Breast epithelium (tissue), 4 donors: Measurements from ENCODE around the gene MAST1. TPM values are rescaled to one million over a fixed set of nuclear protein-coding genes. Genes with fewer than 3 reads are reported as not detected.

ENCODE experiments used
- DNase-seq, 2 donors: peaks; one replicate each; pipeline ENCODE4 v3.0.0-alpha.2; 2019; ENCODE audit warnings: low spot score in 2 of 2
- H3K27ac ChIP-seq, 2 donors: fragments of 200-600 bp; sonication (generic) in 1 of 2; one replicate each; pipeline ENCODE4 v1.5.1; 2016 to 2019; ENCODE audit warnings: mild to moderate bottlenecking in 1 of 2
- H3K27me3 ChIP-seq, 2 donors: fragments of 200-600 bp; sonication (generic) in 1 of 2; one replicate each; pipeline versions ENCODE4 v1.5.1 to v1.6.0; 2017 to 2019; ENCODE audit warnings: control low read depth in 1 of 2, mild to moderate bottlenecking in 1 of 2
- H3K36me3 ChIP-seq: fragments of 200-600 bp; one replicate; pipeline ENCODE4 v1.5.1; 2019
- H3K4me1 ChIP-seq, 2 donors: fragments of 200-600 bp; sonication (generic); one replicate each; pipeline ENCODE4 v1.5.1; 2016 to 2019; ENCODE audit warnings: control low read depth in 1 of 2
- H3K4me3 ChIP-seq, 3 donors: fragments of 200-600 bp; sonication (generic); 1 replicate in 2 of 3; 2 replicates in 1 of 3; pipeline ENCODE4 v1.5.1; 2016 to 2019; ENCODE audit warnings: mild to moderate bottlenecking in 3 of 3, moderate library complexity in 2 of 3
- H3K9me3 ChIP-seq, 2 donors: fragments of 200-600 bp; sonication (generic) in 1 of 2; one replicate each; pipeline ENCODE4 v1.5.1; 2016 to 2019; ENCODE audit warnings: control low read depth in 1 of 2
- CTCF ChIP-seq, 3 donors: fragments of 450-650 bp; IDR thresholded peaks; one replicate each; pipeline ENCODE4 v1.5.1; 2016 to 2017; ENCODE audit warnings: antibody characterized with exemption in 3 of 3, mild to moderate bottlenecking in 3 of 3, moderate library complexity in 3 of 3
- POLR2A ChIP-seq: fragments of 450-650 bp; IDR thresholded peaks from one replicate; pipeline ENCODE4 v1.6.1; 2016; ENCODE audit warnings: antibody characterized with exemption, mild to moderate bottlenecking, moderate library complexity
- POLR2AphosphoS5 ChIP-seq, 3 donors: sonication (generic); formaldehyde crosslinking; IDR thresholded peaks; one replicate each; pipeline ENCODE4 v1.6.1; 2017; ENCODE audit warnings: antibody characterized with exemption in 3 of 3
- intact Hi-C: fragments of 100-400 bp; cut with DNase I; formaldehyde crosslinking; loops from one replicate; pipeline ENCODE4 v1.15.1; 2023; ENCODE audit warnings: low total_unique reads
- total RNA-seq, 3 donors: library from RNA; depleted of rRNA; stranded (reverse); fragments of >200 nt; gene quantifications; one replicate each; pipeline ENCODE4 v1.1.0, GENCODE V29; 2016

Gene MAST1
- total RNA-seq, 3 donors from 2014 or later, result 0.88 TPM; not detected in 2

GRCh38 chr19:12799742-12800465 is 38.4 kb upstream of the MAST1 start:
- H3K4me3 ChIP-seq, result peak overlapping the region in 1 of 3 donors; percentile 89

GRCh38 chr19:12800466-12800770 is 37.9 kb upstream of the MAST1 start:
- DNase-seq, result no peak
- intact Hi-C loops, result no loop called here
- Histone ChIP-seq H3K27me3 (no peaks in the 10 kb centered on the region), H3K27ac (no peak overlapping the region), H3K36me3 (no peaks in the 10 kb centered on the region), H3K4me1 (peaks cover 0 to 13% of the 10 kb centered on the region in 2 donors), H3K9me3 (no peaks in the 10 kb centered on the region), H3K4me3 (peak overlapping the region; percentile 77 to 96 (median 89))
- TF ChIP-seq POLR2A (no peak), POLR2AphosphoS5 (IDR thresholded peaks at IDR 0.05) (no peak), CTCF (IDR thresholded peaks at IDR 0.05) (no peak)

More at GRCh38 chr19:12799742-12800465, 38.4 kb upstream of the MAST1 start:
- Histone ChIP-seq H3K27ac (no peak overlapping the region), H3K36me3 (no peaks in the 10 kb centered on the region), H3K9me3 (no peaks in the 10 kb centered on the region), H3K4me1 (peaks cover 0 to 13% of the 10 kb centered on the region in 2 donors), H3K27me3 (no peaks in the 10 kb centered on the region)
- DNase-seq, result no peak
- no peak for TF ChIP-seq POLR2AphosphoS5 (IDR thresholded peaks at IDR 0.05)
- no peak for TF ChIP-seq CTCF (IDR thresholded peaks at IDR 0.05)
- no peak for TF ChIP-seq POLR2A
- intact Hi-C loops, result no loop called here

GRCh38 chr19:12800923-12801465 is 37.3 kb upstream of the MAST1 start:
- Histone ChIP-seq H3K4me1 (peaks cover 0 to 13% of the 10 kb centered on the region in 2 donors), H3K36me3 (no peaks in the 10 kb centered on the region), H3K27ac (peak overlapping the region; percentile 74 to 87), H3K4me3 (peak overlapping the region; percentile 77 to 96 (median 89)), H3K27me3 (no peaks in the 10 kb centered on the region), H3K9me3 (no peaks in the 10 kb centered on the region)
- TF ChIP-seq POLR2AphosphoS5 (IDR thresholded peaks at IDR 0.05) (no peak), CTCF (IDR thresholded peaks at IDR 0.05) (no peak), POLR2A (no peak)
- no peak for DNase-seq
- intact Hi-C loops, result no loop called here

- Histone ChIP-seq H3K36me3 (no peaks in the 10 kb centered on the region), H3K4me3 (peak within 1 kb of the TSS; percentile 77 to 96 (median 89)), H3K4me1 (peaks cover 0 to 7% of the 10 kb centered on the region in 2 donors), H3K9me3 (no peaks in the 10 kb centered on the region), H3K27ac (peak within 1 kb of the TSS; percentile 74 to 87), H3K27me3 (no peaks in the 10 kb centered on the region)
- intact Hi-C loops, result no loop called here
- DNase-seq, result peak in 1 of 2 donors; percentile 76
- TF ChIP-seq POLR2A, result peak; percentile 51
- peak in 1 of 3 donors; percentile 13 for TF ChIP-seq CTCF (IDR thresholded peaks at IDR 0.05)
- peak; percentile 70 to 83 (median 83) for TF ChIP-seq POLR2AphosphoS5 (IDR thresholded peaks at IDR 0.05)
Observed at GRCh38 chr19:12801466-12802266, 36.6 kb upstream of the MAST1 start, which contains the start of the genes PRDX2 and THSD8. TSS of gene PRDX2 (minus strand) at chr19:12801800. CDS start at chr19:12801261, 539 bp downstream. TSS of gene THSD8 (plus strand) at chr19:12802069. CDS start at chr19:12802072, 3 bp downstream.
